ENCODE data around the gene C12orf60.
A peak's percentile ranks its signal among the peaks of the same experiment; 100 is the strongest.
"Not testable (repeated sequence)": the region's sequence is repeated elsewhere in the genome, so short reads cannot be mapped to it uniquely, and the experiment has no call there.

C12orf60 gene, protein sequence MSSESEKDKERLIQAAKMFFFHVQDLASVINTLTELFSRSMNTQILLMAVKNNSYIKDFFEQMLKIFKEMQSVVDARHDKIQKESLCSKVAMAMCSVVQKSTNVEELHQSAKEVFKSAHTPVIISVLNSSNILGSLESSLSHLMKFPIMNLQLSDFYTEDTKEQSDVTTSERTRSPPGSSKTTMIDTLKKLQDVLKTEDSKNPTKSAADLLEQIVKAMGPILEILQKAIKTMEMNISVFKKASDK

DNA sequence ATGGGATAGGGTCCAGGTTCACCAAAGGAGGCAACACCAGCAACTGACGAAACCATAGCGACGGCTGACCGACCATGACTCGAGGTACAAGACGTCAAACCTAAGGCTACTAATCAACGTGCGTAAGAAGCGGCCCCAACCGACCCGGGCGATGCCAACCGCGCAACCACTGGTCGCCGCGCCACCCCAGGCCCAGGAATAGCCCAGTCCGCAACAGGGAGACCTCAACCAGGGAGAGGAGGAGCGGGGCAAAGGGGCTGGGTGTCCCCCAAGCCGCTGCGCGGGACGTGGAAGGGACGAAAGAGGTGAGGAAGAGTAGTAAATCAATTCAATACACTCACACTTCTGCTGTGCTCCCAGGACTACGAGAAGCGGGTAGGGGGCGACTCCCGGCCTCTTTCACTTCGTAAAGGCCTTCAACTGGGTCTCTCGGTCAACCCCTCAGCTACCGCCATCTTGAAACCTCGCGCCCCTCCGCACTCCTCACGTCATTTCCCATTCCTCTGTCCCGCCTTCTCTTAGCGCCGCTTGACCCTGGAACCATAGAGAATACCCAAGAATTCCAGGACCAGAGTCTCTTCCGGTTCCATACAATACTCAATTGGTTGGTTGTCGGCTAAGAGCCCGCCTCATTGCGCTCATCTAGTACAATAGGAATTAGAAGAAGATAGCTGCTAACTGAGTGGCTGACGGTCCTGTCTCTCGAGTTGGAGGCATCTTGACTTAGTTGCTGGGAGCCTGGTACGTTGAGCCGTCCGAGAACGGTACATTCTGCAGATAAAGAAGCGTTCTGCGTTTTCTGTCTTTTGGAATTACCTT lies at the start of gene C12orf60, which contains the start of gene WBP11:
Gene C12orf60 (plus strand): TSS at position 660 of the 819 bp plus-strand sequence. CDS start 19,266 bp downstream, outside the sequence.
Gene WBP11 (minus strand): TSS at position 468 of the 819 bp plus-strand sequence. CDS start 2,095 bp downstream, outside the sequence.
- peak; percentile 84 for DNase-seq
- peak; percentile 100 for ATAC-seq

DNA sequence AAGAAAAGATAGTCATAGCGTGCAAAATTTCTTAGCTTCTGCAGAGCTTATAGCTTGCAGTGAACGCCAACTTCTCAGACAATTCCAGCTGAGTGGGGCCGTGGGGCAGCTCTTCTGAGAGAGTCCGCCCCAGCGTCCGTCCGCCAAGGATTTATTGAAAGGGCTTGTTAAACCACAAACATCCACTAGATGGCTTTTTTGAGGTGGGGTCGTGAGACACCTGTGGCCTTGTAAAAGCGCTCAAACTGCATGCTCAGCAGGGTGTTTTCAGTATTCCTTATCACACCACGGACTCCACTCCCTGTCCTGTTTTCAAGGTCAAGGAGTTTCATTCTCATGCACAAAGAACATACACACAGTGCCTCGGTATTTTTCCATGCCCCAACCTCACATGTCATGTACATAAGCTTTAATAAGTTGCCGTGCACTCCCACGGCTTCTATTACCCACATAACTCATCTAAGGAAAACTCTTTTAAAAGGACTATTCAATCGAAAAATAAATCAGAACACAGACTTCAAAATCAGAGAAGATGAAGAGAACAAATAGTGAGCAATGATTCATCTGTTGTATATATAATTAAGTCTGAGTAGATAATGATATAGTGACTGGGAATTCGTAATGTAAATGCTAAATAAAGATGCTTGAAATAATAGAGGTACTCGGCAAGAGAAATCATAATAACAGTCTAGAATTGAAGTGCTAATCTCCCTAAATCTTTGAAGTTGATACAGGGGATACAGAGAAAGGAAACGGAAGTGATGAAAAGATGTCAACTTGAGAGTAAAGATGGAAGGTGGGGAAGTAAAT lies 46.9 kb upstream of the C12orf60 start:
- DNase-seq (no peak), ATAC-seq (no peak)

DNA sequence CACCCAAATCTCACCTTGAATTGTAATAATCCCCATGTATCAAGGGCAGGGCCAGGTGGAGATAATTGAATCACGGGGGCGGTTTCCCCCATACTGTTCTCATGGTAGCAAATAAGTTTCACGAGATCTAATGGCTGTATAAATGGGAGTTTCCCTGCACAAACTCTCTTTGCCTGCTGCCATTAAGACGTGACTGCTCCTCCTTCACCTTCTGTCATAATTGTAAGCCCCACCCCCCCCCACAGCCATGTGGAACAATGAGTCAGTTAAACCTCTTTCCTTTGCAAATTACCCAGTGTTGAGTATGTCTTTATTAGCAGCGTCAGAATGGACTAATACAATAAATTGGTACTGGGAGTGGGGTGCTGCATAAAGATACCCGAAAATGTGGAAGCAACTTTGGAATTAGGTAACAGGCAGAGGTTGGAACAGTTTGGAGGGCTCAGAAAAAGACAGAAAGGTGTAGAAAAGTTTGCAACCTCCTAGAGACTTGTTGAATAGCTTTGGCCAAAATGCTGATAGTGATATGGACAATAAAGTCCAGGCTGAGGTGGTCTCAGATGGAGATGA lies 43.7 kb upstream of the C12orf60 start:
- not testable (repeated sequence) for ATAC-seq, DNase-seq

DNA sequence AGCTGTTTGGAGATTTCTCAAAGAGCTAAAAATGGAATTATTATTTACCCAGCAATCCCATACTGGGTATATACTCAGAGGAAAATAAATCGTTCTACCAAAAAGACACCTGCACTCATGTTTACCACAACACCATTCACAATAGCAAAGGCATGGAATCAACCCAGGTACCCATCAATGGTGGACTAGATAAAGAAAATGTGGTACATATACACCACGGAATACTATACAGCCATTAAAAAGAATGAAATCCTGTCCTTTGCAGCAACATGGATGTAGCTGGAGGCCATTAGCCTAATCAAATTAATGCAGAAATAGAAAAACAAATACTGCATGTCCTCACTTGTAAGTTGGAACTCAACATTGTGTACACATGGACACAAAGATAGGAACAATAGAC lies 38.1 kb upstream of the C12orf60 start:
- DNase-seq (no peak), ATAC-seq (no peak)

DNA sequence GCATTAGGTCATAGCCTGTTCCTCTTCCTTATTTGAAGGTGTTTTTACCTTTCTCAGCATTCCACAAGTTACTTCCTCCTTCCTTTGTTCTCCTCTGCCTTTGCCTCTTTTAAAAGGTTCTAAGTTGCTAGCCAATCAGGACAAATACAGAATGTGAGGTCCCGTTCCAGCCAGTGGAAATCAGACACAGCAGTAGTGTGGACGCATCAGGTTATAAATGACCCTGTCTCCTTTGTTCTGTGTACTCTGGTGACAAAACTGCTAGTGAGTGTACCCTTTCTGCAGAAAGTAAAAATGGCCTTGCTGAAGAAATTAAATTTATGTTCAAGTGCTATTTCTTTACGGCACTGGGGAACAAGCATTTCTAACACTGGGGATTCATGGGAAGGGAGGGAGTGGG lies 37.5 kb upstream of the C12orf60 start:
- not testable (repeated sequence) for ATAC-seq

DNA sequence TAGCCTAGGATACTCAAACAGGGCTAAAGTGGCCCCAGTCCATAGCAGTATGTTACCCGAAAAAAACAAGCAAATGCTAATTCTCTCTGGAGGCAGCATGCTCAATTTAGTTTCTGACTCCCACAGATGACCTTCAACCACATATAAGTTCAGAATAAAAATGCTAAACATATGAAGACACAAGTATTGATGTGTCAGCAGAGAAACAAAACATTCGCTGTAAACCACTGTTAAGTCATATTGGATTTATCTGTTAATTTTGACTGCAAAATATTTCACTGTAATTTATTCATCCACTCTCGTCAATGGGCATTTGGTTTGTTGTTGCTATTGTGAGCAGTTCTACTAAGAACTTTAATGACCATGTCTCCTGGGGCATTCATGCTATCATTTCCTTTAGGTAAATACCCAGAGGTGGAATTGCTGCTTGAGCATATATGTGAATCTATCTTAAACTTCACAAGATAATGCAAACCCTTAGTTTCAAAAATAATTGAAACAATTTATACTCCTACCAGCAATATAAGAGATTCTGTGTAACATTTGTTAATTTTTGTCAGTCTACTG lies 36.7 kb upstream of the C12orf60 start:
- ATAC-seq (no peak), DNase-seq (no peak)

More for the DNA sequence above, 37.5 kb upstream of the C12orf60 start:
- DNase-seq: not testable (repeated sequence)

DNA sequence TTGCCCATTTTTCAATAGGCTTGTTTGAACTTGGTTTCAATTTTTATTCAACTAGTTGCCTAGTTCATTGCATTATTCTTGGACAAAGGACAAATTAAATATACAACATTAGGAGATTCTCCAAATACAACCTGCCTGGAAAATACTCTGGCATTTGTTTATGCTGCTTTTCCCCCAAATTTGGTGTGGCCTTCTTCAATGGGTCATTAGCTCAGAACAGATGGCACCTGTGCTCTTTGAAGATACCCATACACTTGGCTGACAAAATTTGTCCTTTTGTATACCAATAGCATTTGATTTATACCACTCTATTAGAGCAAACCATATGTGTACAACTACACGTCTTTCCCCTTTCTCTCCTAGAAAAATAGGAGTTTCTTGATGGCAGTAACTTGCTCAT lies 35.9 kb upstream of the C12orf60 start:
- no peak for ATAC-seq

DNA sequence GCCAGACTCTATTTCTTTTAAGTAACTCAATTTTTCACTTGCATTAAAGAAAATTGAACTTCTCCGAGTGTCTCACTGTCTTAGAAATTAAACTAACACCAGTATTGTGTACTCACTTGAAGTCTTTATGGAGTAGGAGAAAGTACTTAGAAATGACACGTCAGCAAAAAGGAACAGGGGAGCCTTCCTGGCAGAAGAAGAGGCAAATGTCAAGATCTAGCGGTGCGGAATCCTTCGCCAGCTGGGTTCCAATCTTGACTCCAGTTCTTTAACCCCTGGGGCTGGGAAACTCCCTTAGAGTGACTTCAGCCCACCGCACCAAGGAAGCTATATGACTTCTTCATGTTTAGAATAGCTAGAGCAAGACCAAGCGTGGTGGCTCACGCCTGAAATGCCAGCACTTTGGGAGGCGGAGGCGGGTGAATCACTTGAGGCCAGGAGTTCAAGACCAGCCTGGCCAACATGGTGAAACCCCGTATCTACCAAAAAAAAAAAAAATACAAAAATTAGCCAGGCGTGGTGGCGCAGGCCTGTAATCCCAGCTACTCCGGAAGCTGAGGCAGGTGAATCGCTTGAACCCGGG lies 34.6 kb upstream of the C12orf60 start:
- ATAC-seq (peak; percentile 9), DNase-seq (peak; percentile 56)

More for the DNA sequence above, 35.9 kb upstream of the C12orf60 start:
- no peak for DNase-seq

DNA sequence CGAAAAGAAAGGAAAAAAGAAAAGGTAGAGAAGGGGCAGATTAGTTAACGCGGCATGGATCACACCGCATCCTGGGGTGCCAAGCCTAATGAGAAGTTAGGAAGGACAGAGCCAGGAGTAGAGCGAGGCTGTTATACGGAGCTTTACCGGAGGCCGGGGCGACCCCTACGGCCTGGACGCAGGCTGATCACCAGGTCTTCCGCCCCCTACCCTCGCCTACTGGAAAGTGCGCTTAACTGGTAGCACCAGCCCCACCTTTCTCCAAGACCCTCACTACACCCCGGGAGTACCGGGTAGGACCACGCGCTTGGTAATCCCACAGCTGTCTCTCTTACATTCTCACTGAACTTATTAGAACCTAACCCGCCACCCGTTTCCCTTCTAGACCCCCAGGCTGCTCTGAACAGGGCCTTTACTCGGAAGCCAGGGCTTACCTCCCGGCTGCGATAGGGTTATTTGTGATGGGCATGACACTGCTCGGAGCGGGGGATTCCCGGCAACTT lies 34.0 kb upstream of the C12orf60 start:
- no peak for DNase-seq
- ATAC-seq: peak; percentile 0

DNA sequence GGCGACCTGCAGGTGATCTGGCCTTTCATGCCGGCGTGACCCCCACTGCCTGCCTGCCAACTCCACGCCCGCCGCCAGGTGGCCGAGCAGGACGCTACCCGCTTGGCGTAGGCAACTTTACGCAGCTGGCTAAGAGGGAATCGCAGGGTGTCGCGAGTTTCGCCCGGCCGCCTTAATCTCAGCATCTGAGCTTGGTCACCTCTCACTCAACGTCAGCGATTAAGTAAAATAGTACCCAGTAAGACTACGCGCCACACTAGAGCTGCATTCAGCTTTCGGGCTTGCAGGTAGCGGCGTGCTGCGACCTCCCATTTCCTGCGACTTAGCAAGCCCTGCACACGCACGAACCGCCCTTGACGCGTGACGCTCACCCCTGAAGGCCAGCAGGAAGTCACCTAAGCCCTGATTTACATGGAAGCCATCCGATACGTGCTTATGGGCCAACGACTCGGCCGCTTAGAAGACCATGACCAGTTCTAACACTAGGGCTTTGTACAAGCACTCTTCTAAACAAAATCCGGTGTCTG lies 33.4 kb upstream of the C12orf60 start:
- peak; percentile 91 for DNase-seq

DNA sequence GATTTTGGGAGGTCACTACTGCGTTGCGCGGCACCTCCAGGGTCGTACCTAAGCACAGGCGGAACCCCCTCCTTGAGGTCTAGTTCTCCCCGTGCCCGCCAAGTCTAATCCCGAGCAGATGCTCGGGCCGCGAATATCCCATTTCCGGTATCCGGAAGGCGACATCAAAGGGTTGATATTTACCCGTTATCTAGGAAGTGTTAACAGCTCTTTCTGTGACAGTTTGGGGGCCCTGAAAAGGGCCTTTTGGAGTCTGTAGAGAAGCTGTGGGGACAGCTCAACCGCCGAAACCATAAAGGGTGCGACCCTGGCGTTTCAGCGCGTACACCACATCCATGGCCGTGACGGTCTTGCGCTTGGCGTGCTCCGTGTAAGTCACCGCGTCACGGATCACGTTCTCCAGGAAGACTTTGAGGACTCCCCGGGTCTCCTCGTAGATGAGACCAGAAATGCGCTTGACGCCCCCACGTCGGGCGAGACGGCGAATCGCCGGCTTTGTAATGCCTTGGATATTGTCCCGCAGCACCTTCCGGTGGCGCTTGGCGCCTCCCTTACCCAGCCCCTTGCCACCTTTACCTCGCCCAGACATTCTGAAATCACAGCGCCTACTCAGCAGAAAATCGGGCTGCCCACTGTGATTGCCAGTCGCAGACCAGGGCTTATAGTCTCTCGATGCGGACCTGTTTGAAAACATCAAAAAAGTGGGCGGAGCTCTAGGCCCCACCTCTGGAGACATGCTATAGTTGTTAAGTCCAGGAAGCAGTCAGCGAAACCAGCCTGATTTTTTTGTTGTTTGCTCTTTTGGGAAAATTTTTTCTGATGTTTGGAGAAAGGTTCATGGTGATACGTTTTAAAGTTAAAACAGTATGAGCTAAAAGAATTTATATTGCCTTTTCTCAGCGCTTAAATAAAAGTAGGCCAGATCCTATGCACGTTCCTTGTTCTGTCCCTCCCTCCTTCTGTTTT lies 32.7 kb upstream of the C12orf60 start:
- peak; percentile 94 for DNase-seq

More for the DNA sequence above, 33.4 kb upstream of the C12orf60 start:
- peak; percentile 52 for ATAC-seq

DNA sequence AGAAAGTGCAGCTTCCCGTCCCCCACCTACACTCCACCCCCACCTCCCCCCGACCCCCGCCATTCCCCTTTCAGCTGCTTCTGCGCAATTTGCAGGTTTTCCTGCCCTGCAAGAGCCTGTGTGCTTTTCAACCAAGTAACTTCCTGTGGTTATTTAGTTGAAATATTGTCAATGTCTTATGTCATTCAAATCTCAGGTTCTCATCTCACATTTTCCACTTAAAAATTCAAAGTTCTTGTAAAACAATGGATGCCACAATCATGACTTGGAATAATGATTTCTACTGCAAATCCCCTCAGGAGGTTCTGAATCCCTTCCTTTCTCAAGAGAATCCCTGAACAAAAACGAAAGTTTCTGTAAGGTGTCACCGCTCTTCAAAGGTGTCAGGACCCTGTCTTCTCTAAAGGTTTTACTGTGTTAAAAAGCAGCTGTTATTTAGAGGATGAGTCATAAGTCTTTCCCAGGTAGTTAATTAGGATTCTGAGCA lies 31.8 kb upstream of the C12orf60 start:
- peak; percentile 29 for DNase-seq
- no peak for ATAC-seq

More for the DNA sequence above, 32.7 kb upstream of the C12orf60 start:
- peak; percentile 45 for ATAC-seq

DNA sequence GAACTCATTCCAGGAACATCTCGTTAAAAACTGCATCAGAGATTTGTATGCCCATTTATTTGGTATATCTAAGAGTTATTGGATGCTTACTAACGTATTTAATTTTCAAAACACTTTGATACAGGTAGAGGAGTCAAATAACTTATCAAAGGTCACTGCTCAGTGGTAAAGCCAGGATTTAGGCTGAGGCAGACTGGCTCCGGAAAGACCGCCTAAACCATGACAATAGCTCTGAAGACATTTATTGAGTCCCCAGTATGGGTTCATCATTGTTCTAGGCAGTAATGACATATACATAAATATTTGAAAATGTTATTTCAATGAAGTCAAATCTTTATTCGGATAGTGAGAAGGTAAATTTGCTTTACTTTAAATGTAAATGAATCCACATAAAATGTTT lies 30.5 kb upstream of the C12orf60 start:
- no peak for DNase-seq
- no peak for ATAC-seq

DNA sequence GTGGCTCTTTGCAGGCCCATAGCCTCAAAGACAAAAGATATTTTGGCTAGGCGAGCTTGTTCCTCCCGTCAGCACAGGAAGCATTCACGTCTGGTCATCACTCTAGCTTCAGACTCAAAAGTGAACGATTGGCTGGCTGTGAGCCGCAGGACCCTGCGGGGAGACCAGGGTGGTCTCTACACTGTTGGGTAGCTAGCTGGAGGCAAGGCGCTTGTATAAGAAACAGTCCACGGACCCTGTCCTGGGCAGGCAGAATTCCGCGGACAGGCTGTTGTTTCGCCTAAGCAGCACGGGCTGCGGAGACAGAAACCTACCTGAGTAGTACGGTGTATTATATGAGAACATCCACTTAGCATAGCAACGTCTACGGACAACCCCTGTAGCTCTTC lies 29.8 kb upstream of the C12orf60 start:
- DNase-seq (peak; percentile 44), ATAC-seq (peak; percentile 2)

DNA sequence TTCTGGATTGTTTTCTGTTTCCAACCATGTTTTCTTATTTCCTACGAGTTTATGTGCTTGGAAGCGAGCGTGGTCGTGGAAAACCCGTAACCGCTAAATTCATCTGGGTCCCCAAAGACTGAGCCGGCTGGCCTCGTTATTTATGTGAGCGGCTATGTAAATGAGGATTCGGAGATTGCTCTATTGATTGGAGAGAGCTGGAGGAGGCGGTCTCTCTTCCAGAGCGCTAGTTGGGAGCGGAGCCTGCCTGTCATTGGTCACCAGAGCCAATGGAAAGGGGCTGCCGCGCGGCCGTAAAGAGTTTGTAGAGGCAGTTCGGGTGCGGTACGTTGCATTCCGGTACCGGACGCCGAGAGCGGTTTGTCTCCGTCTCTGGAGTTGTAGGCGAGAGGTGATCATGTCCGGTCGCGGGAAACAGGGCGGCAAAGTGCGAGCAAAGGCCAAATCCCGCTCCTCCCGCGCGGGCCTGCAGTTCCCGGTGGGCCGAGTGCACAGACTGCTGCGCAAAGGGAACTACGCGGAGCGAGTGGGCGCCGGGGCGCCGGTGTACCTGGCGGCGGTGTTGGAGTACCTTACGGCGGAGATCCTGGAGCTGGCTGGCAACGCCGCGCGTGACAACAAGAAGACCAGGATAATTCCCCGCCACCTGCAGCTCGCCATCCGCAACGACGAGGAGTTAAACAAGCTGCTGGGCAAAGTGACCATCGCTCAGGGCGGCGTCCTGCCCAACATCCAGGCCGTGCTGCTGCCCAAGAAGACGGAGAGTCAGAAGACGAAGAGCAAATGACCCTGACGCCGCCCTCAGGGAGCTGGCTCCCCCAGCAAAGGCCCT lies 29.2 kb upstream of the C12orf60 start:
- DNase-seq: peak; percentile 87
- peak; percentile 65 for ATAC-seq

DNA sequence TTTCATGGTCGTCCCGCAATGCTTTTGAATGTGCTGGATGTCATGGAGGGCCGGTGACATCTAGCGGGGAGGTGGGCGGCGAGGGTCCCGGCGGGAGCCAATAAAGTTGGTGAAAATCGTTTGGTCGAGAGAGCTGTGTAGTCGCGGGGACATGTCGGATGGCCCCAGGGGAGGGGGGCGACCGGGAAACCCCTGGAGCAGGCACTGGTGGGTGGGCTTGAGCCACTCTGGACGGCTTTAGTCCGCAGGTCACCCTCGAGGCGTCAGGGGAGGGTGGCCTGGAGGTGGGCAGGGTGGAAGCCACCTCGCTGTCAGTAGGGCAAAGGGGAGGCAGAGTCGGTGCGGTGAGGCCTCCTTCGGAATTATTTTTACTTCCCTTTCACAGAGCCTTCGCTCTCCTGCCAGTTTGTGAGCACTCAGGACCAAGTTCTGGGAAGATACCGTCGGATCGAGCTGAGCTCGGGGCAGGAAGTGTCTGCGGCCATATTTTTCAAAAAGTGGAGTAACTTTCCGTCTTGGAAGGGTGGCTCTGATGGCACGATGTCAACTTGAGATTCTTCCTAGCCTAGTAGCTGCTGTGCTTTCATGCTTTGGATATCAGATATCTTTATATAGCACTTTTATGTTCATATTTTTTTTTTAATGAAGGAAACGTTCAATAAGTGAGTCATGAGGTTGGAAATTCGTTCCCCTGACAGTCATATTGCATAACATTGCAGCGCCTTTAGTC lies 28.4 kb upstream of the C12orf60 start:
- ATAC-seq (no peak), DNase-seq (no peak)

DNA sequence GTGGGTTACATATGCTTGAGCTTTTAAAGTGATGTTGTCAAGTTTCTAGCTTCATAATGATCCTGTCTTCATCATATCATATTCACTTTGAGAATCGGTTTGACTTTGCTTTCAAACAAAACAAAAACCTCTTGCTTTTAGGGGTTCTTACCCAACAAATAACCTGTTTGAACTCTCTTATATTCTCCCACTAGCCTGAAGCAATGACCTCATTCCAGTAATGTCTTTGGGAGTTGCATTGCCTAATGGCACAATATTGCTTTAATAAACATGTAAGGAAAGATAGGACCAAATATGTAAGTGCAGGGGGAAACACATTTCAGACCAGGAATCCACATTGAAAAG lies 27.9 kb upstream of the C12orf60 start:
- ATAC-seq (no peak), DNase-seq (no peak)
